ENCODE measurements around the gene FAM131B.

GRCh38 chr7:143367972-143368371, 5.5 kb upstream of the FAM131B start:
- TF ChIP-seq E2F6 (IDR thresholded peaks at IDR 0.05) = no peak
- TF ChIP-seq TBP (IDR thresholded peaks at IDR 0.05; ENCODE audit: low read depth, low read length) = no peak
- no peak for TF ChIP-seq TAF1 (IDR thresholded peaks at IDR 0.05; ENCODE audit: low read depth, low read length)
- no peak for TF ChIP-seq RAD21 (IDR thresholded peaks at IDR 0.05 in 1 of 2, conservative IDR thresholded peaks at IDR 0.05 in 1 of 2; ENCODE audit: low read depth in 2 of 2, low read length in 2 of 2)
- TF ChIP-seq CTCF (IDR thresholded peaks at IDR 0.05; ENCODE audit: control extremely low read depth in 1 of 3, insufficient read depth in 1 of 3, low read depth in 1 of 3, low read length in 3 of 3) = no peak
- TF ChIP-seq POLR2A (IDR thresholded peaks at IDR 0.05; ENCODE audit: control extremely low read depth in 1 of 2, low read depth in 2 of 2, low read length in 2 of 2) = no peak
- no peak for TF ChIP-seq BCL11A (IDR thresholded peaks at IDR 0.05; ENCODE audit: low read depth in 2 of 2, low read length in 2 of 2)
- TF ChIP-seq SP4 (IDR thresholded peaks at IDR 0.05; ENCODE audit: low read length) = no peak
- no peak for TF ChIP-seq EZH2 (IDR thresholded peaks at IDR 0.05; ENCODE audit: low read depth, low read length, severe bottlenecking)
- no peak for TF ChIP-seq YY1 (IDR thresholded peaks at IDR 0.05; ENCODE audit: low read depth, low read length)
- no peak for TF ChIP-seq EGR1 (IDR thresholded peaks at IDR 0.05; ENCODE audit: borderline replicate concordance, low read depth, low read length)
- no peak for TF ChIP-seq RNF2 (IDR thresholded peaks at IDR 0.05; ENCODE audit: borderline replicate concordance, low read depth, low read length, missing control alignments, poor library complexity, severe bottlenecking)
- TF ChIP-seq SIX5 (IDR thresholded peaks at IDR 0.05; ENCODE audit: low read depth, low read length) = no peak
- no peak for TF ChIP-seq BRCA1 (IDR thresholded peaks at IDR 0.05; ENCODE audit: low read depth, low read length)
